ENCODE measurements around the gene GIT2.

The GIT2 gene

DNA sequence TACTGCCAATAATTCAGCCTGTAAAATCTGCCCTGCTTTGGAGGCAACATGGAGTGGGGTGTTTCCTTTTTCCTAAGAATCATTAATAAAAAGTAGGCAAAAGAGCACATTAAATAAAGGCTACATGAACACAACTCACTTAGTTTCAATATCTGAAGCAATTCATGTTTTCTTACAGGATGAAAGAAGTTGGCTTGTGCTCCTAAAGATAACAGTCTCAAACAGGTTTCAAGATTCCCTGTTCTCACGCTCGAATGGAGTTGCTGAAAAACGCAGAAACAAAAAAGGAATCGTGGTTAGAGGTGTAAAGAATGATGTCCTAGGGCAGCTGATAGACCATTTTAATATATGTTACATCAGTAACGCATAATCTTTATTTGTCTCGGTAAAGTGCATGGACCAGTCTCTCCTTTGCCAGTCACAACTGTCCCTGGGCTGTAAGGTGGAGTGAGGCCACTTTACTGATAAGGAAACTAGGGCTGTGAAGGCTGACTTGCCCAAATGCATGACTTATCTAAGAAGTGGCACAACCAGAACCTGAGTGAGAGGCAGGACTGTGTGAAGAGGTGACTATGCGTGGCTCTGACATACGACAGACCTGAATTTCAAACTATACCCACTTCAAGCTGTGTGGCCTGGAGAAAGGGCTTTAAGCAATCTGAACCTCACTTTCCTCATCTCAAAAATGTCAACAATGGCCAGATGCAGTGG is 12.6 kb downstream of the GIT2 start:
- TF ChIP-seq, protein P1, sequence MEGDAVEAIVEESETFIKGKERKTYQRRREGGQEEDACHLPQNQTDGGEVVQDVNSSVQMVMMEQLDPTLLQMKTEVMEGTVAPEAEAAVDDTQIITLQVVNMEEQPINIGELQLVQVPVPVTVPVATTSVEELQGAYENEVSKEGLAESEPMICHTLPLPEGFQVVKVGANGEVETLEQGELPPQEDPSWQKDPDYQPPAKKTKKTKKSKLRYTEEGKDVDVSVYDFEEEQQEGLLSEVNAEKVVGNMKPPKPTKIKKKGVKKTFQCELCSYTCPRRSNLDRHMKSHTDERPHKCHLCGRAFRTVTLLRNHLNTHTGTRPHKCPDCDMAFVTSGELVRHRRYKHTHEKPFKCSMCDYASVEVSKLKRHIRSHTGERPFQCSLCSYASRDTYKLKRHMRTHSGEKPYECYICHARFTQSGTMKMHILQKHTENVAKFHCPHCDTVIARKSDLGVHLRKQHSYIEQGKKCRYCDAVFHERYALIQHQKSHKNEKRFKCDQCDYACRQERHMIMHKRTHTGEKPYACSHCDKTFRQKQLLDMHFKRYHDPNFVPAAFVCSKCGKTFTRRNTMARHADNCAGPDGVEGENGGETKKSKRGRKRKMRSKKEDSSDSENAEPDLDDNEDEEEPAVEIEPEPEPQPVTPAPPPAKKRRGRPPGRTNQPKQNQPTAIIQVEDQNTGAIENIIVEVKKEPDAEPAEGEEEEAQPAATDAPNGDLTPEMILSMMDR (IDR thresholded peaks at IDR 0.05; ENCODE audit: insufficient read depth, low read depth, low read length, missing control alignments) = no peak
- DNase-seq (ENCODE audit: low read depth) = no peak

DNA sequence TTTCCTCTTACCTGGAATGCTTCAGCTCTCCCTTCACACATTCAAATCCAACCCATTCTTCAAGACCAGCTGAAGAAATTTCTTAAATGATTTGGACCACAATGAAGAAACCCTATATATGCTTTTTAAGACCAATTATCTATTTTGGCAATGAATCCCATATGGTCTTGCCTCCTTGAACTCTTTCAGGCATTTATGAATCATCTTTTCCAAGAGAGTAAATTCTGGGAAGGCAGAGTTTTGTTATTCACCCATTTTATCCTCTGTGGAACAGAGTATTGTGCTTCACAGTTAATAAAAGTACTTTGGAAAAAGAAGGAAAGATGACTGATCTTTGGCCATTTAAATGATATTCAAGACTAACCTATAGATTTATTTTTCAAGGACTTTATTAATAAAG is 14.0 kb downstream of the GIT2 start:
- H3K4me3 ChIP-seq (ENCODE audit: low read depth, low read length) = no peak overlapping the region
- TF ChIP-seq, protein P1 (IDR thresholded peaks at IDR 0.05; ENCODE audit: insufficient read depth, low read depth, low read length, missing control alignments) = no peak
- no peak for DNase-seq (ENCODE audit: low read depth)

More for the DNA sequence above, 12.6 kb downstream of the GIT2 start:
- H3K4me3 ChIP-seq (ENCODE audit: low read depth, low read length) = no peak overlapping the region

DNA sequence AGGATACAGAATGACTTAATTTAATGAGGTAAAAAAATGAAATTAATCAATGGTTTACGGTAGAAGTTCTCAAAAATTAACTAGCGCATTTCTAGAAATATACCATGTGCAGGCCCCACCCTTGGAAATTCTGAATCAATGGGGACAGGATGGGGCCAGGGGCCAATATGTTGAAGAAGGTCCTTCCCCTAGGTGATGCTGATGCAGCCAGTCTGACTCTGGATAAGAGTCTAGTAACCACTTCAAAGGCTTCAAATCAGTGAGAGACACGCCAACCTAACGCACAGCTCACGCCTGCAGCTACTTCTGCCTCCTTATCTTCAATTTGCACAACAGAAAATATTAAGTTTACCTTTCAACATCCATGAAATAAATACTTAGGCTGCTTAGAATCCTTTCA is 14.9 kb downstream of the GIT2 start:
- H3K4me3 ChIP-seq (ENCODE audit: low read depth, low read length) = no peak overlapping the region
- DNase-seq (ENCODE audit: low read depth) = no peak
- TF ChIP-seq, protein P1 (IDR thresholded peaks at IDR 0.05; ENCODE audit: insufficient read depth, low read depth, low read length, missing control alignments) = no peak

DNA sequence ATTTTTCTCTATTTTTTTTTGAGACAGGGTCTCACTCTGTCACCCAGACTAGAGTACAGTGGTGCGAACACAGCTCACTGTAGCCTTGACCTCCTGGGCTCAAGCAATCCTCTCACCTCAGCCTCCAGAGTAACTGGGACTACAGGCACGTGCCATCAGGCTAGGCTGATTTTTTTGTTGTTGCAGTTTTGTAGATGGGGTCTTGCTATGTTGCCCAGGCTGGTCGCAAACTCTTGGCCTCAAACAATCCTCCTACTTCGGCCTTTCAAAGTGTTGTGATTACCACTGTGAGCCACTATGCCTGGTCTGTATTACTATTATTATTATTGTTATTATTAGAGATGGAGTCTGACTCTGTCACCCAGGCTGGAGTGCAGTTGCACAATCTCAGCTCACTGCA is 23.3 kb downstream of the GIT2 start:
- TF ChIP-seq, protein P1 (IDR thresholded peaks at IDR 0.05; ENCODE audit: insufficient read depth, low read depth, low read length, missing control alignments) = no peak
- DNase-seq (ENCODE audit: low read depth) = no peak
- no peak overlapping the region for H3K4me3 ChIP-seq (ENCODE audit: low read depth, low read length)

DNA sequence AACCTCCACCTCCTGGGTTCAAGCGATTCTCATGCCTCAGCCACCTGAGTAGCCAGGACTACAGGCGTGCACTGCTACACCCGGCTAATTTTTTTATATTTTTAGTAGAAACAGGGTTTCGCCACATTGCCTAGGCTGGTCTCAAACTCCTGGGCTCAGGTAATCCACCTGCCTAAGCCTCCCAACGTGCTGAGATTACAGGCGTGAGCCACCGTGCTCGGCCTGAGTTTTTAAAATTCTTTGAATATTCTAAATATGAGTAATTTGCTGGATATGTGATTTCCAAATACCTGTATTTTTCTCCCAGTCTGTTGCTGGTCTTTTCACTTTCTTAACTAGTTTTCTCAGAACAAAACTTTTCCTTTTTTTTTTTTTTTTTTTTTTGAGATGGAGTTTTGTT is 27.4 kb downstream of the GIT2 start:
- TF ChIP-seq, protein P1 (IDR thresholded peaks at IDR 0.05; ENCODE audit: insufficient read depth, low read depth, low read length, missing control alignments) = no peak
- DNase-seq (ENCODE audit: low read depth) = no peak
- no peak overlapping the region for H3K4me3 ChIP-seq (ENCODE audit: low read depth, low read length)

DNA sequence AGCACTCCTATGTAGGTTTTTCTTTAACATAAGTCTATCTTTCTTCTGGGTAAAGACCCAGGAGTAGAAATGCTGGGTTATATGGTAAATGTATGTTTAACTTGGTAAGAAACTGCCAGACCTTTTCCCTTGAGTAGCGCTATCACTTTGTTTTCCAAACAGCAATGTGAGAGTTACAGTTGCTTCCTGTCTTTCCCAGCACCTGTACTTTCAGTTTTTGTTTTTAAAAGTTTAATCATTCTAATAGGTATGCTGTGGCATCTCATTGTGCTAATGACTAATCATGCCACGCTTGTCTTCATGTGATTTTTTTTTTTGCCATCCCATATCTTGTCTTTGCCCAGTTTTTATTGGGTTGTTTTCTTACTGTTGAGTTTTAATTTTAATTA is 28.1 kb downstream of the GIT2 start:
- no peak overlapping the region for H3K4me3 ChIP-seq (ENCODE audit: low read depth, low read length)
- peak; percentile 30 for DNase-seq (ENCODE audit: low read depth)
- TF ChIP-seq, protein P1 (IDR thresholded peaks at IDR 0.05; ENCODE audit: insufficient read depth, low read depth, low read length, missing control alignments) = no peak

Measured in GM12865 (cell line).